ENCODE results near the gene ZNF592. TPM values are rescaled to one million over a fixed set of nuclear protein-coding genes. Genes with fewer than 3 reads are reported as not detected.

The ZNF592 gene
- total and polyA plus RNA-seq, 2 donors (not counting 3 experiments of a cell fraction or from before 2014, with no cell fraction given) = 12.3 to 21.1 TPM

- peaks cover 20% of the 10 kb centered on the region for H3K79me2 ChIP-seq (ENCODE audit: control insufficient read depth, insufficient read depth, low read length)
- peak; percentile 100 for FAIRE-seq
- no peaks in the 10 kb centered on the region for H3K9me1 ChIP-seq (replicated peaks; ENCODE audit: control insufficient read depth, extremely low read depth, insufficient read depth, low read length)
- peak; percentile 91 for DNase-seq (ENCODE audit: low read depth, low spot score)
- peak overlapping the region; percentile 12 for H2AFZ ChIP-seq (ENCODE audit: low read depth, low read length)
- H3K4me1 ChIP-seq (ENCODE audit: control insufficient read depth, extremely low read depth, insufficient read depth, low read length) = peaks cover 42% of the 10 kb centered on the region
- peak in 1 of 2 donors; percentile 2 for TF ChIP-seq CTCF (IDR thresholded peaks at IDR 0.05; ENCODE audit: extremely low read depth in 1 of 2, insufficient read depth in 1 of 2, low read depth in 1 of 2, low read length in 2 of 2)
- TF ChIP-seq EZH2 (IDR thresholded peaks at IDR 0.05; ENCODE audit: borderline replicate concordance, low read depth, low read length, severe bottlenecking) = no peak
- TF ChIP-seq FOS (IDR thresholded peaks at IDR 0.05; ENCODE audit: borderline replicate concordance, insufficient read depth, low read length) = peak; percentile 16
- TF ChIP-seq POLR2AphosphoS5 (IDR thresholded peaks at IDR 0.05; ENCODE audit: insufficient read depth, low read depth, low read length) = peak; percentile 28
- peak; percentile 90 for TF ChIP-seq MYC (IDR thresholded peaks at IDR 0.05; ENCODE audit: low read depth, low read length)
- TF ChIP-seq JUN (IDR thresholded peaks at IDR 0.05; ENCODE audit: borderline replicate concordance, insufficient read depth, insufficient read length, low read depth) = no peak
- TF ChIP-seq MAX (IDR thresholded peaks at IDR 0.05; ENCODE audit: insufficient read depth, insufficient read length) = peak; percentile 90
- peak; percentile 71 for TF ChIP-seq POLR2A (IDR thresholded peaks at IDR 0.05; ENCODE audit: low read depth, low read length)
- no peak for TF ChIP-seq GATA2 (IDR thresholded peaks at IDR 0.05; ENCODE audit: insufficient read depth, insufficient read length, low read depth, low read length)
- H3K9me3 ChIP-seq (replicated peaks; ENCODE audit: control insufficient read depth, insufficient read depth, low read length) = no peaks in the 10 kb centered on the region
- H3K36me3 ChIP-seq (ENCODE audit: control insufficient read depth in 2 of 2, extremely low read depth in 1 of 2, insufficient read depth in 2 of 2, low read length in 2 of 2) = no peaks in the 10 kb centered on the region
- POLR2A ChIA-PET = interaction anchor here (0.6 kb wide), 1 partner anchor 223 kb away, joined by 4 read pairs; no protein-coding TSS in a partner anchor
- no peaks in the 10 kb centered on the region for H4K20me1 ChIP-seq (replicated peaks; ENCODE audit: control insufficient read depth, extremely low read depth, insufficient read depth, low read length)
- H3K27me3 ChIP-seq (ENCODE audit: control insufficient read depth in 2 of 2, insufficient read depth in 2 of 2, low read length in 2 of 2) = no peaks in the 10 kb centered on the region
- H3K4me3 ChIP-seq (replicated peaks in 1 of 3; ENCODE audit: insufficient read depth in 1 of 3, low read depth in 1 of 3, low read length in 3 of 3) = peak overlapping the region in 2 of 3 experiments; percentile 57 to 58
- H3K9ac ChIP-seq (replicated peaks; ENCODE audit: extremely low read depth, insufficient read depth, low read length) = peak overlapping the region; percentile 87
- dilution Hi-C loops (cut with MboI; ENCODE audit: extremely low pct_ligation_motif_present, low sequenced_read_pairs) = no loop called here
- intact Hi-C loops (cut with micrococcal nuclease) = loop anchor here (1.0 to 2.0 kb wide), 5 partner anchors 94 to 229 kb away; partner anchors contain the start of genes SEC11A and WDR73
- H3K27ac ChIP-seq (ENCODE audit: insufficient read depth, low read depth, low read length) = peak overlapping the region; percentile 88
- H3K4me2 ChIP-seq (ENCODE audit: insufficient read depth, low read length) = peak overlapping the region; percentile 26
- BruUV-seq (replicated peaks) = TSS peak; percentile 55
- CTCF ChIA-PET = interaction anchor here (0.8 to 2.5 kb wide), 11 partner anchors 9 to 163 kb away, joined by 3 to 10 read pairs (median 3); partner anchors contain the start of gene SEC11A
Measured at GRCh38 chr15:84818261-84819131, 70.1 kb downstream of the ZNF592 start.
